HEK293 (cell line): ENCODE results near the gene TEX38.

Experiments used
- ZNF362 ChIP-seq: fragments of 450-650 bp; formaldehyde crosslinking; IDR thresholded peaks from 2 replicates; pipeline ENCODE4 v1.5.1; 2016; ENCODE audit warnings: missing biosample characterization, missing genetic modification characterization
- ZNF530 ChIP-seq: fragments of 450-650 bp; formaldehyde crosslinking; IDR thresholded peaks from 2 replicates; pipeline ENCODE4 v1.5.1; 2016; ENCODE audit warnings: low read depth, missing biosample characterization, missing genetic modification characterization
- ZNF544 ChIP-seq: fragments of 450-650 bp; formaldehyde crosslinking; IDR thresholded peaks from 2 replicates; pipeline ENCODE4 v1.5.0; 2017; ENCODE audit warnings: missing biosample characterization, missing genetic modification characterization
- ZNF571 ChIP-seq: fragments of 450-650 bp; formaldehyde crosslinking; IDR thresholded peaks from 2 replicates; pipeline ENCODE4 v1.5.0; 2017; ENCODE audit warnings: missing biosample characterization, missing genetic modification characterization
- TF ChIP-seq, protein P1 (sequence below): fragments of 450-650 bp; formaldehyde crosslinking; IDR thresholded peaks from 2 replicates; pipeline ENCODE4 v1.5.1; 2016; ENCODE audit warnings: missing biosample characterization, missing genetic modification characterization
- TF ChIP-seq, protein P2 (sequence below): fragments of 450-650 bp; formaldehyde crosslinking; optimal IDR thresholded peaks from 2 replicates; pipeline ENCODE3; 2016; ENCODE audit warnings: missing biosample characterization, mild to moderate bottlenecking, missing genetic modification characterization

DNA sequence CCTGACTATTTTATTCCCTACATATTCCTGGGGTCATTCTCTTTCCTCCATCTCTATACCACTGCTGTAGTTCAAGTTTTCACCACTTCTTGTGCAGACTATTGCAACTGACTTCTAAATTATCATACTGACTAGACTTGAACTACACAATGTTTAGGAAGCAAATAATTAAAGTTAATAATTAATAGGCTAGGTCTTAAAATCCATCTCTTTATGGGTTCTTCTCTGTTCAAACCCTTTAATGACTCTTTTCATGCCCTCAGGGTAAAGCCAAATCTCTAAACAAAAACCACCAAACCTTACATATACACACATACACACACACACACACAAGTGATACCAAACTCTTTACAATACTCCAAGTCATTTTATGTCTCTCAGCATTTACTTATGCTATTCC, 32.7 kb upstream of the TEX38 start:
- TF ChIP-seq, protein P1, sequence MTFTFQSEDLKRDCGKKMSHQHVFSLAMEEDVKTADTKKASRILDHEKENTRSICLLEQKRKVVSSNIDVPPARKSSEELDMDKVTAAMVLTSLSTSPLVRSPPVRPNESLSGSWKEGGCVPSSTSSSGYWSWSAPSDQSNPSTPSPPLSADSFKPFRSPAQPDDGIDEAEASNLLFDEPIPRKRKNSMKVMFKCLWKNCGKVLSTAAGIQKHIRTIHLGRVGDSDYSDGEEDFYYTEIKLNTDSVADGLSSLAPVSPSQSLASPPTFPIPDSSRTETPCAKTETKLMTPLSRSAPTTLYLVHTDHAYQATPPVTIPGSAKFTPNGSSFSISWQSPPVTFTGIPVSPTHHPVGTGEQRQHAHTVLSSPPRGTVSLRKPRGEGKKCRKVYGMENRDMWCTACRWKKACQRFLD (tag by site-specific recombination), result no peak
- TF ChIP-seq ZNF571 (tag by site-specific recombination) (no peak), ZNF362 (no peak), ZNF544 (tag by site-specific recombination) (no peak), ZNF530 (tag by site-specific recombination) (no peak)
- TF ChIP-seq, protein P2, sequence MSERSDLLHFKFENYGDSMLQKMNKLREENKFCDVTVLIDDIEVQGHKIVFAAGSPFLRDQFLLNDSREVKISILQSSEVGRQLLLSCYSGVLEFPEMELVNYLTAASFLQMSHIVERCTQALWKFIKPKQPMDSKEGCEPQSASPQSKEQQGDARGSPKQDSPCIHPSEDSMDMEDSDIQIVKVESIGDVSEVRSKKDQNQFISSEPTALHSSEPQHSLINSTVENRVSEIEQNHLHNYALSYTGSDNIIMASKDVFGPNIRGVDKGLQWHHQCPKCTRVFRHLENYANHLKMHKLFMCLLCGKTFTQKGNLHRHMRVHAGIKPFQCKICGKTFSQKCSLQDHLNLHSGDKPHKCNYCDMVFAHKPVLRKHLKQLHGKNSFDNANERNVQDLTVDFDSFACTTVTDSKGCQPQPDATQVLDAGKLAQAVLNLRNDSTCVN (tag by site-specific recombination), result no peak
